DMS53 (cell line): Measurements from ENCODE around the gene ANKRD55.
"Not testable (repeated sequence)": the region's sequence is repeated elsewhere in the genome, so short reads cannot be mapped to it uniquely, and the experiment has no call there.

Experiments
- DNase-seq: peaks from one replicate; lab custom pipeline; 2025; lab: John Stamatoyannopoulos, UW

The ANKRD55 gene

DNA sequence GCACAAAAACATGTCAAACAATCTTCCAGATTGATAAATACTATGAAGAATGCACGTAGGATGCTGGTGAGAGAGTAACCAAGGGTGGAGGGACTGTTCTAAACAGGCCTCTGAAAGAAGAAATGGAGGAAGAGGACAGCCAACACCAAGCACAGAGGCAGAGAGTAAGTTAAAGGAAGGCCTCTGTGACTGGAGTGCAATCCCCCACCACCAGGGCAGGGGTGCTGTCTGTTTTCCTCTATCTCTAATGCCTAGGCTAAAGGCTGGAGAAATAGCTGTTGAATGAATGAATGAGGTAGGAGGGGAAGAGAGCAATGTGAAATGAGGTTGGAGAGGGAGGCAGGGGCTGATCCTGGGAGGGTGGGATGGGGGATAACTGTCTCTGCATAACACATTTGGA lies 88.9 kb downstream of the ANKRD55 start:
- no peak for DNase-seq

GRCh38 chr5:56143373-56143714 lies 89.8 kb downstream of the ANKRD55 start:
- DNase-seq, result peak; percentile 15

GRCh38 chr5:56142614-56143372 lies 90.3 kb downstream of the ANKRD55 start:
- peak; percentile 33 for DNase-seq

DNA sequence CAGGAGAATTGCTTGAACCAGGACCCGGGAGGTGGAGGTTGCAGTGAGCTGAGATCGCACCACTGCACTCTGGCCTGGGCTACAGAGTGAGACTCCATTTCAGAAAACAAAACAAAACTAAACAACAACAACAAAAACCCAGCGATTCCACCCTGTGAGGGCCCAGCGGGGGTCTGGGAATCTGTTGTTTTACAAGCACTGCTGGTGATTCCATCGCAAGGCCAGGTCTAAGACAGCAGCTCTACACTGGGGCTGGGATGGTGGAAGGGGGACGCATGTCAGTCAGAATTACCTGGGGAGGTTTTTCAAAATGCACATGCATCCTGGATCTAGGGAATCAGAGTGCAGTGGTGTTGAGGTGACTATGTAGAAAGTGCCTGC lies 90.9 kb downstream of the ANKRD55 start:
- DNase-seq, result no peak

DNA sequence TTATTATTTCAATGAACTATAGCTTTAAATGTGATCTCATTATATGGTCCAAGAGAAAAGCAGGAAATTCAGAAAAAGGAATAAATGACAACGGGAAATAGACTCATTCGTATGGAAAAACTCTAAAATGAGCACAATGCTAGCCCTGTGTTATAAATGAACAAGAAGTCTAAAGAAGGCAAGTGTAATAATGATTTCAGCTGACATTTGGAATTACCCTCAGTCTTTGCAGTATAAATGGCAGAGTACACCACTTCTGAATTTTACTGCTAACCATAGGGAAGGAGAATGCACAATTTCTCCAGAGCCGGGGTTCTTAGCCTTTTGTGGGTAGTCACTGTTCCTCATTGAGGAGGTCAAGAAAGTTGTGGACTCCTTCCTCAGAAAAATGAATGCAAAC lies 93.1 kb downstream of the ANKRD55 start:
- DNase-seq, result no peak

DNA sequence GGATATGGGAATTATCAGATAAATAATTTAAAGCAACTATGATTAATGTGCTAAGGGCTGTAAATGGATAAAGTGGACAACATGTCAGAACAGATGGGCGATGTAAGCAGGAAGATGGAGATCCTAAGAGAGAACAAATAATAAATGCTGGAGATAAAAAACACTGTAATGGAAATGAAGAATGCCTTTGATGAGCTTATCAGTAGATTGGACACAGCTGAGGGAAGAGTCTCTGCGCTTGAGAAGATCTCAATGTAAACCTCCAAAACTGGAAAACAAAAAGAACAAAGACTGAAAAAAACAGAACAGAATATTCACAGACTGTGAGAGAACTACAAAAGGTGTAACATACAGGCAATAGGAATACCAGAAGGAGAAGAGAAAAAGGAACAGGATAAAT lies 102.5 kb downstream of the ANKRD55 start:
- no peak for DNase-seq

DNA sequence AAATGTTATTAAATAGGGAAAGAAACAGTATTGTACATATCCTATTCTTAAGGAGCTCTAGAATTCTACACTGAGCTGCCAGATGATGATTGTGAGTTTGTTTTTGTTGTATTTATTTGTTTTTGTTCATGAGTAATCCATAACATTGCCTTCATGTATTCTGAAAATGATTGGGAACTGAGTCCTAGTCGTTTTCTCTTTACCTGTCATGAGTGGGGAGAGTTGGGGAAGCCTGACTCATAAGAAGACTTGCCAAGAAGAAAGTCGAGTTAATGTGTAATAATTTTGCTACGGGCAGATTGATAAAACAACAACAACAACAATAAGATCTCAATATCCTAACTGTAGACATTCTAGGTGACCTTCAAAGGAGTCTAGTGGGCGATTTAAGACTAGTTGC lies 103.8 kb downstream of the ANKRD55 start:
- DNase-seq, result no peak

GRCh38 chr5:56128113-56128512 lies 105.0 kb downstream of the ANKRD55 start:
- DNase-seq, result no peak

GRCh38 chr5:56126487-56127179 lies 106.5 kb downstream of the ANKRD55 start:
- peak; percentile 54 for DNase-seq

DNA sequence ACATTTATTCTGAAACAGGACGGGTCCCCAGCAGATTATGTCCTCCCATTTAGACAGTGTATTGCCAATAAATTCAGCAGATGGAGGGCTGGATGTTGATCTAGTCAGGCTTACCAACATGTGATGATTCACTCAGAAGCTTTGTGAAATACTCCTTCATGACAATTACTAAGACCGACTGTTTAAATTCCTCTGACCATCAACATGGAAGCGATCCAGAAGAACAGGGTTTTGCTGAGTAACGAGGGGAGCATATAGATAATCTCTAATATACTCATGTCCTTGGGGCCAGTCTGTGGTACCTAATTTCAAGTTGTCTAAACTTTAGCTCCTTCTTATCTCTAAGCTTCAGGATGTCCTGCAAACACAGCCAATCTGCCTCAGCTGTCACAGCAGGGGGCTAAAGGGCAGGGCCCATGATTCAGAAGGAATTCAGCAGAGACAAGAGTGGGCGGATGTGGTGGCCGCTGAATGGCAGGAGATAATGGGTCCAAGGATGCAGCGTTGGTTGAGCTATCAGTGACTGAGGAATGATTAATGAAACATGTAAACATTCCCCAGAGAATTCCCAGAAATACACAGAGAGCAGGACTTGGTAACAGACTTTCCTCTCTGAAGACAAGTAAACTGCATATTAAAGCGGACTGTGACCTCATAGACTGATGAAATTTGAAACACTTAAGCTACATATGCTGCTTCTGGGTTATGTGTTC lies 109.4 kb downstream of the ANKRD55 start:
- peak; percentile 62 for DNase-seq

- not testable (repeated sequence) for DNase-seq
Measured at GRCh38 chr5:56122360-56122985, 110.7 kb downstream of the ANKRD55 start.

DNA sequence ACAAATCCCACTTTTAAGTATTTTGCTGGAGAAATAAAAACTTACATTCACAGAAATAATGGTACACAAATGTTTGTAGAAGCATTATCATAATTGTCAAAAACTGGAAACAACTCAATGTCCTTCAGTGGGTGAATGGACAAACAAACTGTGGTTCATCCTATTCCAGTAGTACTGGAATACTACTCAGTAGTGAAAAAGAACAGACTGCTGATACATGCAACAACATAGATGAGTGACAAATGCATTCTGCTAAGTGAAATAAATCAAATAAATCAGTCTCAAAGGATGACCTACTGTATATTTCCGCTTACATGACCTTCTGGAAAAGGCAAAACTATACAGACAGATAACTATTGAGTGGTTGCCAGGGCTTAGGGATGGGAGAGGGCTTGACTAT lies 114.1 kb downstream of the ANKRD55 start:
- DNase-seq, result no peak

DNA sequence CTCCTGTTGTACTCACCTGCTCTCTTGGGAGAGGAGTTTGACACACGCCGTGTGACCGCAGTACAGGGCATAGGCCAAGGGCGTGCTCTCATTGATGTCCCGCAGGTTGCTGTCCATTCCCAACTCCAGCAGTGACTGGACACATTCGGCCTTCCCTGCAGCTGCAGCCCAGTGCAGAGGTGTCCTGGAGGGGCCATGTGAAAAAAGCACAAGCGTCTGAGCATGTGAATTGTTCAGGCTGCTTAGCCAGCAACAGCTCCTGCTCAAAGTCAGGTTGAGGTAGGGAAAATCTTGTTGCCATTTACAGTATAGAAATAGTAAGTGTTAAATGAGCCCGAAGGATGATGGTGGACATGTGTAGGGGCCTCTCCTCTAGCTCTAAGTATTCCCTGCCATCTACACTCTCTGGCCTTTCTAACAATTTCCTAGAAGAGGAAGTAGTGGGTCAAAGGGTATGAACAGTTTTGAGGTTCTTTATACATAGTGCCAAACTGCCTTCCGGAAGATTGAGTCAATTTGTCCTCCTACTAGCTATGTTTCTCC lies 116.5 kb downstream of the ANKRD55 start:
- DNase-seq, result no peak

GRCh38 chr5:56115589-56115988 lies 117.5 kb downstream of the ANKRD55 start:
- no peak for DNase-seq

- DNase-seq, result no peak
Measured at GRCh38 chr5:56112526-56113121, 120.5 kb downstream of the ANKRD55 start.

- DNase-seq, result no peak
Measured at GRCh38 chr5:56111404-56111781, 121.7 kb downstream of the ANKRD55 start.

- DNase-seq, result no peak
Measured at GRCh38 chr5:56110646-56111403, 122.3 kb downstream of the ANKRD55 start.

DNA sequence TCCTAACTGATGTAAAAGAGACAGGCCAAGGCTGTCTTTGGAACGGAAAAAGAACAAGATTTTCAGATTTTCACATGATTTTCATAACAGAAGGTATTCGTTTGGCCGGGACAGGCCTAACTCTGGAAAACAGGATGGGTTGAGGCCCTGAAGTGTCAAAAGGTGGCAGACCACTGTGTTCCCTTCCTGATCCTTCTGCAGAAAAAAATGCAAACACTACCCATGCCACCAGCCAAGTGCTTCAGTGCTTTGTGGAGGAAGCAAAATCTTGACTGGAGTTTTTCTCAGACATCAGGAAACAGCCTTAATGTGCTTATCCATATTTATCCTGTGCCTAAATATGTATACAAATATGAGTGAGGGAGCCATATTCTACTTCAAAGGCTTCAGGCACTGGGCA lies 124.9 kb downstream of the ANKRD55 start:
- DNase-seq, result no peak

DNA sequence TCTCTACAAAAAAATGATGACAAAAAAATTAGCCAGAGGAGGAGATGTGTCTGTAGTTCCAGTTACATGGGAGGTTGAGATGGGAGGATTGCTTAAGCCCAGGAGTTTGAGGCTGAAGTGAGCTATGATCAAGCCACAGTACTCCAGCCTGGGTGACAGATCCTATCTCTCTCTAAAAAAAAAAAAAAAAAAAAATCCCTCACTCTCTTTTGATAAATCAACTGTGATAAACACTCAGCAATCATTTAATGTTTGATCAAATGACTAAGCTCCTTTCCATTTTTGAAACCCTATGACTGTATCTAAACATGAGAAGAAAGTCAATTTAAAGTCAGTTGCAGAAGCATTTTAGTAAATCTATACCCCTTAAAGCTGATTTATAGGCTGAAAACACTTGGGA lies 126.3 kb downstream of the ANKRD55 start:
- DNase-seq, result peak; percentile 15

GRCh38 chr5:56105511-56106291 lies 127.4 kb downstream of the ANKRD55 start:
- DNase-seq, result no peak
